GM23338 (cell line): Measurements from ENCODE around the gene NDST3. TPM values are rescaled to one million over a fixed set of nuclear protein-coding genes. Genes with fewer than 3 reads are reported as not detected.

Source experiments
- ATAC-seq: fragments of 200-7000 bp; cut with Tn5 transposase; 3 replicates; pipeline ENCODE4 v1.9.1; 2020
- DNase-seq: peaks from one replicate; pipeline ENCODE4 v3.0.0-alpha.2; 2015; ENCODE audit warnings: low spot score
- H2AFZ ChIP-seq: fragments of 200-600 bp; sonication (generic); 2 replicates; pipeline ENCODE4 v1.8.0; 2016; ENCODE audit warnings: antibody characterized with exemption, mild to moderate bottlenecking, moderate library complexity
- H3F3A ChIP-seq: fragments of 200-600 bp; sonication (generic); replicated peaks from 2 replicates; pipeline ENCODE4 v1.8.0; 2017; ENCODE audit warnings: antibody characterized with exemption, mixed run types, low read depth
- H3K27ac ChIP-seq: fragments of 200-600 bp; sonication (generic); 2 replicates; pipeline ENCODE4 v1.6.1; 2016; ENCODE audit warnings: low read depth
- H3K27me3 ChIP-seq: fragments of 200-600 bp; sonication (generic); 2 replicates; pipeline ENCODE4 v1.8.0; 2016; ENCODE audit warnings: mild to moderate bottlenecking, mixed run types, moderate library complexity; ENCODE audit not compliant: insufficient read depth
- H3K36me3 ChIP-seq: fragments of 200-600 bp; sonication (generic); 2 replicates; pipeline ENCODE4 v1.8.0; 2016; ENCODE audit warnings: mild to moderate bottlenecking; ENCODE audit not compliant: insufficient read depth
- H3K4me1 ChIP-seq: fragments of 200-600 bp; sonication (generic); 2 replicates; pipeline ENCODE4 v1.8.0; 2016; ENCODE audit warnings: mild to moderate bottlenecking, moderate library complexity; ENCODE audit not compliant: insufficient read depth
- H3K4me2 ChIP-seq: fragments of 200-600 bp; sonication (generic); 2 replicates; pipeline ENCODE4 v1.7.1; 2017; ENCODE audit warnings: mixed run types
- H3K4me3 ChIP-seq: fragments of 200-600 bp; sonication (generic); 2 replicates; pipeline ENCODE4 v1.6.1; 2016; ENCODE audit warnings: mixed run types
- H3K79me2 ChIP-seq: fragments of 200-600 bp; sonication (generic); replicated peaks from 2 replicates; pipeline ENCODE4 v1.8.0; 2017; ENCODE audit warnings: mild to moderate bottlenecking; ENCODE audit not compliant: insufficient read depth
- H3K9me2 ChIP-seq: fragments of 200-600 bp; sonication (generic); 2 replicates; pipeline ENCODE4 v1.8.0; 2017; ENCODE audit not compliant: insufficient read depth
- H4K20me1 ChIP-seq: fragments of 200-600 bp; sonication (generic); replicated peaks from 2 replicates; pipeline ENCODE4 v1.8.0; 2017; ENCODE audit warnings: mild to moderate bottlenecking; ENCODE audit not compliant: insufficient read depth
- H3K27ac Mint-ChIP-seq: 2 replicates; pipeline ENCODE4 v1.8.0; 2020; ENCODE audit warnings: inconsistent platforms, mild to moderate bottlenecking, moderate library complexity, mixed read lengths
- H3K27me3 Mint-ChIP-seq: 3 replicates; pipeline ENCODE4 v1.8.0; 2022; ENCODE audit warnings: low read depth, mild to moderate bottlenecking, moderate library complexity, mixed read lengths, inconsistent platforms; ENCODE audit not compliant: insufficient read depth, poor library complexity
- H3K36me3 Mint-ChIP-seq: 3 replicates; pipeline ENCODE4 v1.8.0; 2021; ENCODE audit warnings: low read depth, mild to moderate bottlenecking, inconsistent platforms, moderate library complexity, mixed read lengths
- H3K4me1 Mint-ChIP-seq: 3 replicates; pipeline ENCODE4 v1.8.0; 2020; ENCODE audit warnings: mild to moderate bottlenecking, inconsistent platforms, mixed read lengths
- H3K4me3 Mint-ChIP-seq: 3 replicates; pipeline ENCODE4 v1.8.0; 2021; ENCODE audit warnings: moderate library complexity, mild to moderate bottlenecking, inconsistent platforms, mixed read lengths
- H3K9me3 Mint-ChIP-seq: 3 replicates; pipeline ENCODE4 v1.8.0; 2020; ENCODE audit warnings: moderate library complexity, mild to moderate bottlenecking, inconsistent platforms, mixed read lengths
- CREB1 ChIP-seq: fragments of 250-450 bp; sonication (Bioruptor Pico); IDR thresholded peaks from 2 replicates; pipeline ENCODE4 v1.5.0; 2020; ENCODE audit warnings: low read depth, mild to moderate bottlenecking, moderate library complexity
- JUNB ChIP-seq: IDR thresholded peaks from one replicate; pipeline ENCODE4 v1.6.1; 2016; ENCODE audit warnings: antibody characterized with exemption; ENCODE audit not compliant: unreplicated experiment
- POLR2AphosphoS5 ChIP-seq: IDR thresholded peaks from 2 replicates; pipeline ENCODE4 v1.6.1; 2016; ENCODE audit warnings: antibody characterized with exemption, low read depth
- ZNF331 ChIP-seq: fragments of 250-450 bp; sonication (Bioruptor Pico); IDR thresholded peaks from 2 replicates; pipeline ENCODE4 v1.5.0; 2020; ENCODE audit warnings: low read depth, mild to moderate bottlenecking, moderate library complexity
- polyA plus RNA-seq: library from polyadenylated mRNA; unstranded; fragments of >200 nt; fragmentation: Nextera tagmentation; extraction: Ambion mirVana; gene quantifications from 2 replicates; pipeline ENCODE4 v1.2.1, GENCODE V29; 2016
- total RNA-seq: library from RNA; depleted of rRNA; stranded (reverse); fragments of >200 nt; shearing (Covaris generic); gene quantifications from 2 replicates; pipeline ENCODE4 v1.2.3, GENCODE V29; 2014
- TF ChIP-seq, protein P1 (sequence below): IDR thresholded peaks from 2 replicates; pipeline ENCODE4 v1.6.1; 2016; ENCODE audit warnings: antibody characterized with exemption
- TF ChIP-seq, protein P2 (sequence below): IDR thresholded peaks from one replicate; pipeline ENCODE4 v1.6.1; 2018; ENCODE audit warnings: antibody characterized with exemption; ENCODE audit not compliant: unreplicated experiment
- TF ChIP-seq, protein P3 (sequence below): fragments of 250-450 bp; sonication (Bioruptor Pico); IDR thresholded peaks from 2 replicates; pipeline ENCODE4 v1.5.0; 2020; ENCODE audit warnings: mild to moderate bottlenecking, moderate library complexity

Gene NDST3
- total and polyA plus RNA-seq, 2 experiments from 2014 or later, result 0.19 to 0.56 TPM

DNA sequence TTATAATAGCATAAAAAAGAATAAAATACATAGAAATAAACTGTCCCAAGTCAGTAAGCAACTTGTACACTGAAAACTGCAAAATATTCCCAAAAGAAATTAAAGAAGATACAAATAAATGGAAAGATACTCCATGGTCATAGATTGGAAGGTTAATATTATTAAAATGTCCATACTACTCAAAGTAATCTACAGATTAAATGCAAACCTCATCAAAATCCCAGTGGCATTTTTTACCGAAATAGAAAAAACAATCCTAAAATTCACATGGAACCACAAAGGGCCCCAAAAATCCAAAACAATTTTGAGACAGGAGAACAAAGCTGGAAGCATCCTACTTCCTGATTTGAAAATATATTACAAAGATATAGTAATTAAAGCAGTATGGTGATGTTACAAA, 133.0 kb downstream of the NDST3 start:
- DNase-seq, result no peak
- no peak overlapping the region for H3K4me3 Mint-ChIP-seq

DNA sequence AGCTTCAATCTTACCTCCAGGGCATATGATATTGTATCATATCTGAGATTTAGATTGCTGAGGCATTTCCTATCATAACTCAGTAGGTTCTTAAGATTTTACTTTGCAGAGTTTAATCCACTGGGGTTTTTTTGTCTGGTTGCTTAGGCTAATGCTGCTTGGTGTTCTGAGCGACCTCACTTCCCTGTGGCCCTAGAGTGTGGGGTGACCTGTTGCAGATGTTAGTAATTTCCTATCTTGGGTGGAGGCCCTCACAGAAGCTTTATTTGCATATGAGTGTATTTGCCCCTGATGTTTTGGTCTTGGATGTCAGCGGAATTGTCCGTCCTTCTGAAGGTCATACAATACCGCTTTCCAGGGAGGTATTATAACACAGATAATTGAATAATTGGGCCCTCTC, 137.1 kb downstream of the NDST3 start:
- Histone ChIP-seq H3K4me3 (no peak overlapping the region), H3F3A (no peaks in the 10 kb centered on the region), H3K27me3 (no peaks in the 10 kb centered on the region), H3K27ac (no peak overlapping the region; the same call in 1 of the 2 replicates), H3K79me2 (no peaks in the 10 kb centered on the region), H2AFZ (peak overlapping the region; percentile 83; the same call in 1 of the 2 replicates), H3K9me2 (no peaks in the 10 kb centered on the region), H3K4me2 (no peak overlapping the region; the same call in 1 of the 2 replicates), H4K20me1 (no peaks in the 10 kb centered on the region), H3K36me3 (peaks cover 5% of the 10 kb centered on the region; the same call in 1 of the 2 replicates), H3K4me1 (no peaks in the 10 kb centered on the region)
- ATAC-seq (no peak), DNase-seq (no peak)
- Mint-ChIP-seq H3K27ac (no peak overlapping the region), H3K36me3 (peaks cover 5% of the 10 kb centered on the region; the same call in 1 of the 3 replicates), H3K4me3 (no peak overlapping the region), H3K4me1 (peaks cover 3% of the 10 kb centered on the region; the same call in 2 of the 3 replicates), H3K9me3 (peaks cover 16% of the 10 kb centered on the region), H3K27me3 (no peaks in the 10 kb centered on the region)
- TF ChIP-seq, protein P1, sequence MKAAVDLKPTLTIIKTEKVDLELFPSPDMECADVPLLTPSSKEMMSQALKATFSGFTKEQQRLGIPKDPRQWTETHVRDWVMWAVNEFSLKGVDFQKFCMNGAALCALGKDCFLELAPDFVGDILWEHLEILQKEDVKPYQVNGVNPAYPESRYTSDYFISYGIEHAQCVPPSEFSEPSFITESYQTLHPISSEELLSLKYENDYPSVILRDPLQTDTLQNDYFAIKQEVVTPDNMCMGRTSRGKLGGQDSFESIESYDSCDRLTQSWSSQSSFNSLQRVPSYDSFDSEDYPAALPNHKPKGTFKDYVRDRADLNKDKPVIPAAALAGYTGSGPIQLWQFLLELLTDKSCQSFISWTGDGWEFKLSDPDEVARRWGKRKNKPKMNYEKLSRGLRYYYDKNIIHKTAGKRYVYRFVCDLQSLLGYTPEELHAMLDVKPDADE, result no peak
- no peak for TF ChIP-seq POLR2AphosphoS5
- TF ChIP-seq, protein P2, sequence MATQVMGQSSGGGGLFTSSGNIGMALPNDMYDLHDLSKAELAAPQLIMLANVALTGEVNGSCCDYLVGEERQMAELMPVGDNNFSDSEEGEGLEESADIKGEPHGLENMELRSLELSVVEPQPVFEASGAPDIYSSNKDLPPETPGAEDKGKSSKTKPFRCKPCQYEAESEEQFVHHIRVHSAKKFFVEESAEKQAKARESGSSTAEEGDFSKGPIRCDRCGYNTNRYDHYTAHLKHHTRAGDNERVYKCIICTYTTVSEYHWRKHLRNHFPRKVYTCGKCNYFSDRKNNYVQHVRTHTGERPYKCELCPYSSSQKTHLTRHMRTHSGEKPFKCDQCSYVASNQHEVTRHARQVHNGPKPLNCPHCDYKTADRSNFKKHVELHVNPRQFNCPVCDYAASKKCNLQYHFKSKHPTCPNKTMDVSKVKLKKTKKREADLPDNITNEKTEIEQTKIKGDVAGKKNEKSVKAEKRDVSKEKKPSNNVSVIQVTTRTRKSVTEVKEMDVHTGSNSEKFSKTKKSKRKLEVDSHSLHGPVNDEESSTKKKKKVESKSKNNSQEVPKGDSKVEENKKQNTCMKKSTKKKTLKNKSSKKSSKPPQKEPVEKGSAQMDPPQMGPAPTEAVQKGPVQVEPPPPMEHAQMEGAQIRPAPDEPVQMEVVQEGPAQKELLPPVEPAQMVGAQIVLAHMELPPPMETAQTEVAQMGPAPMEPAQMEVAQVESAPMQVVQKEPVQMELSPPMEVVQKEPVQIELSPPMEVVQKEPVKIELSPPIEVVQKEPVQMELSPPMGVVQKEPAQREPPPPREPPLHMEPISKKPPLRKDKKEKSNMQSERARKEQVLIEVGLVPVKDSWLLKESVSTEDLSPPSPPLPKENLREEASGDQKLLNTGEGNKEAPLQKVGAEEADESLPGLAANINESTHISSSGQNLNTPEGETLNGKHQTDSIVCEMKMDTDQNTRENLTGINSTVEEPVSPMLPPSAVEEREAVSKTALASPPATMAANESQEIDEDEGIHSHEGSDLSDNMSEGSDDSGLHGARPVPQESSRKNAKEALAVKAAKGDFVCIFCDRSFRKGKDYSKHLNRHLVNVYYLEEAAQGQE, result no peak
- TF ChIP-seq, protein P3, sequence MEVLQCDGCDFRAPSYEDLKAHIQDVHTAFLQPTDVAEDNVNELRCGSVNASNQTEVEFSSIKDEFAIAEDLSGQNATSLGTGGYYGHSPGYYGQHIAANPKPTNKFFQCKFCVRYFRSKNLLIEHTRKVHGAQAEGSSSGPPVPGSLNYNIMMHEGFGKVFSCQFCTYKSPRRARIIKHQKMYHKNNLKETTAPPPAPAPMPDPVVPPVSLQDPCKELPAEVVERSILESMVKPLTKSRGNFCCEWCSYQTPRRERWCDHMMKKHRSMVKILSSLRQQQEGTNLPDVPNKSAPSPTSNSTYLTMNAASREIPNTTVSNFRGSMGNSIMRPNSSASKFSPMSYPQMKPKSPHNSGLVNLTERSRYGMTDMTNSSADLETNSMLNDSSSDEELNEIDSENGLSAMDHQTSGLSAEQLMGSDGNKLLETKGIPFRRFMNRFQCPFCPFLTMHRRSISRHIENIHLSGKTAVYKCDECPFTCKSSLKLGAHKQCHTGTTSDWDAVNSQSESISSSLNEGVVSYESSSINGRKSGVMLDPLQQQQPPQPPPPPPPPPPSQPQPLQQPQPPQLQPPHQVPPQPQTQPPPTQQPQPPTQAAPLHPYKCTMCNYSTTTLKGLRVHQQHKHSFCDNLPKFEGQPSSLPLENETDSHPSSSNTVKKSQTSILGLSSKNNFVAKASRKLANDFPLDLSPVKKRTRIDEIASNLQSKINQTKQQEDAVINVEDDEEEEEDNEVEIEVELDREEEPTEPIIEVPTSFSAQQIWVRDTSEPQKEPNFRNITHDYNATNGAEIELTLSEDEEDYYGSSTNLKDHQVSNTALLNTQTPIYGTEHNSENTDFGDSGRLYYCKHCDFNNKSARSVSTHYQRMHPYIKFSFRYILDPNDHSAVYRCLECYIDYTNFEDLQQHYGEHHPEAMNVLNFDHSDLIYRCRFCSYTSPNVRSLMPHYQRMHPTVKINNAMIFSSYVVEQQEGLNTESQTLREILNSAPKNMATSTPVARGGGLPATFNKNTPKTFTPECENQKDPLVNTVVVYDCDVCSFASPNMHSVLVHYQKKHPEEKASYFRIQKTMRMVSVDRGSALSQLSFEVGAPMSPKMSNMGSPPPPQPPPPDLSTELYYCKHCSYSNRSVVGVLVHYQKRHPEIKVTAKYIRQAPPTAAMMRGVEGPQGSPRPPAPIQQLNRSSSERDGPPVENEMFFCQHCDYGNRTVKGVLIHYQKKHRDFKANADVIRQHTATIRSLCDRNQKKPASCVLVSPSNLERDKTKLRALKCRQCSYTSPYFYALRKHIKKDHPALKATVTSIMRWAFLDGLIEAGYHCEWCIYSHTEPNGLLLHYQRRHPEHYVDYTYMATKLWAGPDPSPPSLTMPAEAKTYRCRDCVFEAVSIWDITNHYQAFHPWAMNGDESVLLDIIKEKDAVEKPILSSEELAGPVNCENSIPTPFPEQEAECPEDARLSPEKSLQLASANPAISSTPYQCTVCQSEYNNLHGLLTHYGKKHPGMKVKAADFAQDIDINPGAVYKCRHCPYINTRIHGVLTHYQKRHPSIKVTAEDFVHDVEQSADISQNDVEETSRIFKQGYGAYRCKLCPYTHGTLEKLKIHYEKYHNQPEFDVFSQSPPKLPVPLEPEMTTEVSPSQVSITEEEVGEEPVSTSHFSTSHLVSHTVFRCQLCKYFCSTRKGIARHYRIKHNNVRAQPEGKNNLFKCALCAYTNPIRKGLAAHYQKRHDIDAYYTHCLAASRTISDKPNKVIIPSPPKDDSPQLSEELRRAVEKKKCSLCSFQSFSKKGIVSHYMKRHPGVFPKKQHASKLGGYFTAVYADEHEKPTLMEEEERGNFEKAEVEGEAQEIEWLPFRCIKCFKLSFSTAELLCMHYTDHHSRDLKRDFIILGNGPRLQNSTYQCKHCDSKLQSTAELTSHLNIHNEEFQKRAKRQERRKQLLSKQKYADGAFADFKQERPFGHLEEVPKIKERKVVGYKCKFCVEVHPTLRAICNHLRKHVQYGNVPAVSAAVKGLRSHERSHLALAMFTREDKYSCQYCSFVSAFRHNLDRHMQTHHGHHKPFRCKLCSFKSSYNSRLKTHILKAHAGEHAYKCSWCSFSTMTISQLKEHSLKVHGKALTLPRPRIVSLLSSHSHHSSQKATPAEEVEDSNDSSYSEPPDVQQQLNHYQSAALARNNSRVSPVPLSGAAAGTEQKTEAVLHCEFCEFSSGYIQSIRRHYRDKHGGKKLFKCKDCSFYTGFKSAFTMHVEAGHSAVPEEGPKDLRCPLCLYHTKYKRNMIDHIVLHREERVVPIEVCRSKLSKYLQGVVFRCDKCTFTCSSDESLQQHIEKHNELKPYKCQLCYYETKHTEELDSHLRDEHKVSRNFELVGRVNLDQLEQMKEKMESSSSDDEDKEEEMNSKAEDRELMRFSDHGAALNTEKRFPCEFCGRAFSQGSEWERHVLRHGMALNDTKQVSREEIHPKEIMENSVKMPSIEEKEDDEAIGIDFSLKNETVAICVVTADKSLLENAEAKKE (CRISPR knock-in tag), result no peak
- no peak for TF ChIP-seq JUNB

More for the DNA sequence above, 133.0 kb downstream of the NDST3 start:
- Histone ChIP-seq H3K27ac (no peak overlapping the region), H3K9me2 (no peaks in the 10 kb centered on the region), H3F3A (no peaks in the 10 kb centered on the region), H3K4me1 (no peaks in the 10 kb centered on the region), H3K36me3 (peaks cover 5% of the 10 kb centered on the region; the same call in 1 of the 2 replicates), H3K4me3 (no peak overlapping the region), H4K20me1 (no peaks in the 10 kb centered on the region), H2AFZ (no peak overlapping the region), H3K27me3 (no peaks in the 10 kb centered on the region), H3K4me2 (no peak overlapping the region), H3K79me2 (no peaks in the 10 kb centered on the region)
- no peaks in the 10 kb centered on the region for H3K27me3 Mint-ChIP-seq
- no peak for ATAC-seq
- no peak for TF ChIP-seq CREB1 (CRISPR knock-in tag)
- TF ChIP-seq, protein P1, result no peak
- TF ChIP-seq ZNF331 (CRISPR knock-in tag), result no peak
- peaks cover 5% of the 10 kb centered on the region; the same call in 1 of the 3 replicates for H3K36me3 Mint-ChIP-seq
- H3K4me1 Mint-ChIP-seq, result peaks cover 3% of the 10 kb centered on the region; the same call in 1 of the 3 replicates
- peaks cover 23% of the 10 kb centered on the region for H3K9me3 Mint-ChIP-seq
- H3K27ac Mint-ChIP-seq, result no peak overlapping the region
